ENCODE results near the gene FARP2. TPM values are rescaled to one million over a fixed set of nuclear protein-coding genes. Genes with fewer than 3 reads are reported as not detected.
A peak's percentile ranks its signal among the peaks of the same experiment; 100 is the strongest.

FARP2 gene
- total and polyA plus RNA-seq, 4 donors: 5.8 to 30.9 (median 14.3) TPM

DNA sequence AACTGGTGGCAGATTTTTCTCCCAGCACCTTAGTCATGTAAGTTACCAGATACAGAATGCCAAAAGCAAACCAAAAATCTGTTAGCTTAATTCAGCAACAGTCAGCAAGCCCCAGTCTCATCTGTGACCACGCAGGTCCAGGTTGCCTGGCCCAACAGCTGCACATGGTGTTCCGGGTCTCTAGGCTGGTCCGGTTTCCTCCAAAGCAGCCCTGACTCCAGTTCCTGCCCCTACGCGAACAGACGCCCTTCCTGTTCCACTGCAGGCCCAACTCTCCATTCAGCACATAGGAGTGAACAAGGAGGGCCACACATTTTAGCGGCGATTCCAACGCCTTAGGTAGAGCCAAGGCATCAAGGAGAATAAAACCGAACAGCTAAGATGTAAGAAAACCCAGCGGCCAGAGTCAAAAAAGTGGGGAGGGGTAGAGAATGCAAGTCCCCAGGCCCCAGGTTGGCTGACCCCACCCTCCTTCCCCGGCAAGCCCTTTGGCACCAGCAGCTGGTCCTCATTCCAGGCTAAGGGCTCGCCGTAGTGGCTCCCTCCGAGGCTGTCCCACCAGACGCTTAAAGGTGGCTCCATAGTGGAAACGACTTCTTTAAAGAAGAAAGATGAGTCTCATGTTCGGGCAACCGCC is 150.8 kb downstream of the FARP2 start:
- Histone ChIP-seq H3K4me1 (ENCODE audit: control insufficient read depth in 4 of 4, insufficient read depth in 4 of 4, low read length in 3 of 4) (peaks cover 11 to 26% (median 20%) of the 10 kb centered on the region in 4 donors), H3K36me3 (ENCODE audit: control insufficient read depth in 4 of 4, insufficient read depth in 3 of 4, low read depth in 1 of 4, low read length in 3 of 4) (no peaks in the 10 kb centered on the region), H3K27me3 (ENCODE audit: control insufficient read depth in 4 of 4, insufficient read depth in 4 of 4, low read length in 3 of 4) (no peaks in the 10 kb centered on the region), H3K9me3 (ENCODE audit: control insufficient read depth in 4 of 4, low read length in 3 of 4) (no peaks in the 10 kb centered on the region), H3K4me3 (ENCODE audit: low read depth in 1 of 3, low read length in 3 of 3) (peak overlapping the region; percentile 80 to 97 (median 86)), H3K27ac (ENCODE audit: low read depth in 1 of 2, low read length in 2 of 2) (no peak overlapping the region), H3K9ac (ENCODE audit: low read depth in 1 of 2, low read length in 2 of 2) (no peak overlapping the region)
- TF ChIP-seq, protein P1, sequence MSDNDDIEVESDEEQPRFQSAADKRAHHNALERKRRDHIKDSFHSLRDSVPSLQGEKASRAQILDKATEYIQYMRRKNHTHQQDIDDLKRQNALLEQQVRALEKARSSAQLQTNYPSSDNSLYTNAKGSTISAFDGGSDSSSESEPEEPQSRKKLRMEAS (IDR thresholded peaks at IDR 0.05): no peak
- TF ChIP-seq HNF4A (conservative IDR thresholded peaks at IDR 0.05): no peak
- no peak for TF ChIP-seq FOXA1 (IDR thresholded peaks at IDR 0.05)
- no peak for TF ChIP-seq REST (IDR thresholded peaks at IDR 0.05)
- TF ChIP-seq YY1 (IDR thresholded peaks at IDR 0.05): no peak
- TF ChIP-seq, protein P2, sequence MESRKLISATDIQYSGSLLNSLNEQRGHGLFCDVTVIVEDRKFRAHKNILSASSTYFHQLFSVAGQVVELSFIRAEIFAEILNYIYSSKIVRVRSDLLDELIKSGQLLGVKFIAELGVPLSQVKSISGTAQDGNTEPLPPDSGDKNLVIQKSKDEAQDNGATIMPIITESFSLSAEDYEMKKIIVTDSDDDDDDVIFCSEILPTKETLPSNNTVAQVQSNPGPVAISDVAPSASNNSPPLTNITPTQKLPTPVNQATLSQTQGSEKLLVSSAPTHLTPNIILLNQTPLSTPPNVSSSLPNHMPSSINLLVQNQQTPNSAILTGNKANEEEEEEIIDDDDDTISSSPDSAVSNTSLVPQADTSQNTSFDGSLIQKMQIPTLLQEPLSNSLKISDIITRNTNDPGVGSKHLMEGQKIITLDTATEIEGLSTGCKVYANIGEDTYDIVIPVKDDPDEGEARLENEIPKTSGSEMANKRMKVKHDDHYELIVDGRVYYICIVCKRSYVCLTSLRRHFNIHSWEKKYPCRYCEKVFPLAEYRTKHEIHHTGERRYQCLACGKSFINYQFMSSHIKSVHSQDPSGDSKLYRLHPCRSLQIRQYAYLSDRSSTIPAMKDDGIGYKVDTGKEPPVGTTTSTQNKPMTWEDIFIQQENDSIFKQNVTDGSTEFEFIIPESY (IDR thresholded peaks at IDR 0.05): no peak
- TF ChIP-seq EGR1 (IDR thresholded peaks at IDR 0.05; ENCODE audit: low read depth in 2 of 2): no peak
- TF ChIP-seq RAD21 (IDR thresholded peaks at IDR 0.05): no peak
- DNase-seq (ENCODE audit: low spot score): no peak
- 61% methylated on average over 19 of the region's 19 CpGs for WGBS

DNA sequence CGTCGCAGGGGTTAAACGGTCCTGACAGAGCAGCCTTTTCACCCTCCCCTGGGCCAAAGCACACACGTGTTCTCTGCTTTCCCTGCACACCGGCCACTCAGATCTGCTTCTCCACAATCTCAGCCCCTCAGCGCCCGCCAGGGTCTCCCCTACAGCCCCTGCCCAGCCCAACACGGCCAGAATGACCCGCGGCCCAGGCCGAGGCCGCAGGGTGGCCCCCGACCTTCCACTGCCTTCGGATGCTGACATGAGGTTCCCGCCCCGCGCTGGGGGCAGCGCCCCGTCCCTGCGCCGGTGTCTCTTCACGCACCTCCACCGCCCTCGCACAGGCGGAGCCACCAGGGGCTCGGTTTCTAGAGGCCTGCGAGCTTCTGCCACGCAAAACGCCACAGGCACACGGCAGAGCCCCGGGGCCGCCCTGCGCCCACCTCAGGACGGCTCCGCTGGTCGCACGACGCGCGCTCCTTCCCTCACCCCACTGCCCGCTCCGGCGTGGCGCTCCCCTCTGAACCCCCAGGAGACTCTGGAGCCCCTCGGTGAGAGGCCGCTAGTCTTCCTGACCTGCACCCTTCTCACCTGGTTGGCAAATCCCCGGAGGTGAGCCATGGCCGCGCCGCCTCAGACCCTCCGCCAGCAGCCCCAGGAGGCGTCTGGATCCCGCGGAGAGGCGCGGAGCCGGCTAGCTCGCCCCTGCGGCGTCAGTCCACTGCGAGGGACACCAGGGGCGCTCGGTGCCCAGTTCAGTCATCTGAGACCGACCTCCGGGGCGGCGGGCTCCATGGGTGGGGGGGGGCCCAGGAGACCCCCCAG is 151.6 kb downstream of the FARP2 start:
- peak overlapping the region; percentile 27 to 68 for H3K9ac ChIP-seq (ENCODE audit: low read depth in 1 of 2, low read length in 2 of 2)
- H3K36me3 ChIP-seq (ENCODE audit: control insufficient read depth in 4 of 4, insufficient read depth in 3 of 4, low read depth in 1 of 4, low read length in 3 of 4): no peaks in the 10 kb centered on the region

More for the DNA sequence above, 151.6 kb downstream of the FARP2 start:
- WGBS: 2% methylated on average over 67 of the region's 67 CpGs
- Histone ChIP-seq H3K27ac (ENCODE audit: low read depth in 1 of 2, low read length in 2 of 2) (peak overlapping the region; percentile 55 to 79), H3K9me3 (ENCODE audit: control insufficient read depth in 4 of 4, low read length in 3 of 4) (no peaks in the 10 kb centered on the region), H3K4me3 (ENCODE audit: low read depth in 1 of 3, low read length in 3 of 3) (peak overlapping the region; percentile 80 to 97 (median 86)), H3K4me1 (ENCODE audit: control insufficient read depth in 4 of 4, insufficient read depth in 4 of 4, low read length in 3 of 4) (peaks cover 11 to 26% (median 20%) of the 10 kb centered on the region in 4 donors), H3K27me3 (ENCODE audit: control insufficient read depth in 4 of 4, insufficient read depth in 4 of 4, low read length in 3 of 4) (no peaks in the 10 kb centered on the region)
- DNase-seq (ENCODE audit: low spot score): peak; percentile 55
- TF ChIP-seq HNF4G (IDR thresholded peaks at IDR 0.05): no peak
- TF ChIP-seq, protein P3, sequence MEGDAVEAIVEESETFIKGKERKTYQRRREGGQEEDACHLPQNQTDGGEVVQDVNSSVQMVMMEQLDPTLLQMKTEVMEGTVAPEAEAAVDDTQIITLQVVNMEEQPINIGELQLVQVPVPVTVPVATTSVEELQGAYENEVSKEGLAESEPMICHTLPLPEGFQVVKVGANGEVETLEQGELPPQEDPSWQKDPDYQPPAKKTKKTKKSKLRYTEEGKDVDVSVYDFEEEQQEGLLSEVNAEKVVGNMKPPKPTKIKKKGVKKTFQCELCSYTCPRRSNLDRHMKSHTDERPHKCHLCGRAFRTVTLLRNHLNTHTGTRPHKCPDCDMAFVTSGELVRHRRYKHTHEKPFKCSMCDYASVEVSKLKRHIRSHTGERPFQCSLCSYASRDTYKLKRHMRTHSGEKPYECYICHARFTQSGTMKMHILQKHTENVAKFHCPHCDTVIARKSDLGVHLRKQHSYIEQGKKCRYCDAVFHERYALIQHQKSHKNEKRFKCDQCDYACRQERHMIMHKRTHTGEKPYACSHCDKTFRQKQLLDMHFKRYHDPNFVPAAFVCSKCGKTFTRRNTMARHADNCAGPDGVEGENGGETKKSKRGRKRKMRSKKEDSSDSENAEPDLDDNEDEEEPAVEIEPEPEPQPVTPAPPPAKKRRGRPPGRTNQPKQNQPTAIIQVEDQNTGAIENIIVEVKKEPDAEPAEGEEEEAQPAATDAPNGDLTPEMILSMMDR (IDR thresholded peaks at IDR 0.05; ENCODE audit: low read depth, low read length, missing input control): peak; percentile 8

Data from liver (tissue), 9 donors.